Gastroesophageal sphincter (tissue), 4 donors: ENCODE results near the gene SDK2. TPM values are rescaled to one million over a fixed set of nuclear protein-coding genes. Genes with fewer than 3 reads are reported as not detected.

Experiments
- ATAC-seq: fragments of 150-250 bp; one replicate; pipeline ENCODE4 v1.9.1; 2016; ENCODE audit warnings: mild to moderate bottlenecking, moderate library complexity
- H3K27ac ChIP-seq, 4 donors: fragments of 200-600 bp; sonication (generic) in 3 of 4; 1 replicate in 3 of 4; 2 replicates in 1 of 4; pipeline ENCODE4 v1.5.1; 2016 to 2019
- H3K27me3 ChIP-seq: fragments of 200-600 bp; sonication (generic); one replicate; pipeline ENCODE4 v1.5.1; 2019
- H3K36me3 ChIP-seq, 2 donors: fragments of 200-600 bp; sonication (generic); one replicate each; pipeline ENCODE4 v1.5.1; 2019; ENCODE audit warnings: control low read depth in 1 of 2
- H3K4me1 ChIP-seq, 3 donors: fragments of 200-600 bp; sonication (generic); 1 replicate in 2 of 3; 2 replicates in 1 of 3; pipeline ENCODE4 v1.5.1; 2016 to 2019; ENCODE audit warnings: control low read depth in 2 of 3
- H3K4me3 ChIP-seq, 2 donors: fragments of 200-600 bp; sonication (generic); one replicate each; pipeline ENCODE4 v1.5.1; 2019; ENCODE audit warnings: mild to moderate bottlenecking in 1 of 2, moderate library complexity in 1 of 2
- H3K9me3 ChIP-seq, 3 donors: fragments of 200-600 bp; sonication (generic); one replicate each; pipeline ENCODE4 v1.5.1; 2017 to 2019; ENCODE audit warnings: control low read depth in 2 of 3
- EP300 ChIP-seq: sonication (generic); formaldehyde crosslinking; IDR thresholded peaks from one replicate; pipeline ENCODE4 v1.6.1; 2017; ENCODE audit warnings: antibody characterized with exemption, mild to moderate bottlenecking
- POLR2A ChIP-seq, 2 donors: fragments of 450-650 bp; IDR thresholded peaks; one replicate each; pipeline ENCODE4 v1.6.1; 2017; ENCODE audit warnings: antibody characterized with exemption in 2 of 2, mild to moderate bottlenecking in 2 of 2, moderate library complexity in 1 of 2
- POLR2AphosphoS5 ChIP-seq: sonication (generic); formaldehyde crosslinking; IDR thresholded peaks from one replicate; pipeline ENCODE4 v1.6.1; 2017; ENCODE audit warnings: antibody characterized with exemption
- WGBS, 2 donors: methylation state at CpG; one replicate each; pipeline ENCODE4 v1.1.5; 2018; ENCODE audit warnings: low coverage in 1 of 2; 5-methylcytosine and 5-hydroxymethylcytosine counted together
- total RNA-seq, 4 donors: library from RNA; depleted of rRNA; stranded (reverse); fragments of >200 nt; gene quantifications; one replicate each; pipeline ENCODE4 v1.1.0, GENCODE V29; 2016
- TF ChIP-seq, protein P1 (sequence below), 4 experiments: fragments of 200-600 bp in 2 of 4; fragments of 450-650 bp in 2 of 4; sonication (generic) in 1 of 4; IDR thresholded peaks; one replicate each; pipeline ENCODE4 v1.5.1; 2017 to 2019; ENCODE audit warnings: antibody characterized with exemption in 4 of 4, mild to moderate bottlenecking in 2 of 4, moderate library complexity in 2 of 4

The SDK2 gene
- total RNA-seq, 4 donors from 2014 or later, result 0.31 to 2.0 (median 0.78) TPM

- TF ChIP-seq, protein P1, sequence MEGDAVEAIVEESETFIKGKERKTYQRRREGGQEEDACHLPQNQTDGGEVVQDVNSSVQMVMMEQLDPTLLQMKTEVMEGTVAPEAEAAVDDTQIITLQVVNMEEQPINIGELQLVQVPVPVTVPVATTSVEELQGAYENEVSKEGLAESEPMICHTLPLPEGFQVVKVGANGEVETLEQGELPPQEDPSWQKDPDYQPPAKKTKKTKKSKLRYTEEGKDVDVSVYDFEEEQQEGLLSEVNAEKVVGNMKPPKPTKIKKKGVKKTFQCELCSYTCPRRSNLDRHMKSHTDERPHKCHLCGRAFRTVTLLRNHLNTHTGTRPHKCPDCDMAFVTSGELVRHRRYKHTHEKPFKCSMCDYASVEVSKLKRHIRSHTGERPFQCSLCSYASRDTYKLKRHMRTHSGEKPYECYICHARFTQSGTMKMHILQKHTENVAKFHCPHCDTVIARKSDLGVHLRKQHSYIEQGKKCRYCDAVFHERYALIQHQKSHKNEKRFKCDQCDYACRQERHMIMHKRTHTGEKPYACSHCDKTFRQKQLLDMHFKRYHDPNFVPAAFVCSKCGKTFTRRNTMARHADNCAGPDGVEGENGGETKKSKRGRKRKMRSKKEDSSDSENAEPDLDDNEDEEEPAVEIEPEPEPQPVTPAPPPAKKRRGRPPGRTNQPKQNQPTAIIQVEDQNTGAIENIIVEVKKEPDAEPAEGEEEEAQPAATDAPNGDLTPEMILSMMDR (IDR thresholded peaks at IDR 0.05), result no peak
- no peak for TF ChIP-seq POLR2A (IDR thresholded peaks at IDR 0.05)
- TF ChIP-seq EP300, result no peak
- TF ChIP-seq POLR2AphosphoS5, result no peak
- no peak for ATAC-seq
- 90 to 91% methylated on average over 5 to 8 of the region's 13 CpGs for WGBS, 2 donors
These were observed 129.9 kb downstream of the SDK2 start for GRCh38 chr17:73514146-73514863.

DNA sequence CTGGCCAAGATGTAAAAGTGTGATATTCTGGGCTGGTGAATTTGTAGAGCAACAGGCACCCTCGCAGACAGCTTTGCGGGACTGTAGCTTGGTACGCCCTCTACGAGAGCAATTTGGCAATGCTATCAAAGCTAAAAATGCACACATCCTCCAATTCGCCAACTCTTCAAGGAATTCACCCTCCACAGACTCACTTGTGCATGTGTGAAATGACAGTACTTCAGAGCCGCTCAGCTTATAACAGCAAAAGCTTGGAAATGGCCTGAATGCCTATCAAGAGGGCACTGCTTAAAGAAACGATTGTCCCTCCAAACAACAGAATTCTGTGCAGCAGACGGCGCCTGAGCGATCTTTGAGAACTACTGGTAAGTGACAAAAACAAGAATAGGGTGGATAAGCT, 130.8 kb downstream of the SDK2 start:
- no peaks in the 10 kb centered on the region for H3K4me1 ChIP-seq
- TF ChIP-seq, protein P1 (IDR thresholded peaks at IDR 0.05), result no peak
- no peak for TF ChIP-seq POLR2A (IDR thresholded peaks at IDR 0.05)
- TF ChIP-seq POLR2AphosphoS5, result no peak
- no peak for TF ChIP-seq EP300
- H3K9me3 ChIP-seq, result no peaks in the 10 kb centered on the region
- H3K27me3 ChIP-seq, result peaks cover 16% of the 10 kb centered on the region
- ATAC-seq, result no peak
- WGBS, 2 donors, result 87 to 88% methylated on average over 7 to 9 of the region's 10 CpGs
- no peak overlapping the region for H3K27ac ChIP-seq
- no peaks in the 10 kb centered on the region for H3K36me3 ChIP-seq
- no peak overlapping the region for H3K4me3 ChIP-seq

More at GRCh38 chr17:73514146-73514863, 129.9 kb downstream of the SDK2 start:
- Histone ChIP-seq H3K4me1 (no peaks in the 10 kb centered on the region), H3K9me3 (no peaks in the 10 kb centered on the region), H3K36me3 (no peaks in the 10 kb centered on the region), H3K4me3 (no peak overlapping the region), H3K27me3 (peaks cover 11% of the 10 kb centered on the region), H3K27ac (no peak overlapping the region)

DNA sequence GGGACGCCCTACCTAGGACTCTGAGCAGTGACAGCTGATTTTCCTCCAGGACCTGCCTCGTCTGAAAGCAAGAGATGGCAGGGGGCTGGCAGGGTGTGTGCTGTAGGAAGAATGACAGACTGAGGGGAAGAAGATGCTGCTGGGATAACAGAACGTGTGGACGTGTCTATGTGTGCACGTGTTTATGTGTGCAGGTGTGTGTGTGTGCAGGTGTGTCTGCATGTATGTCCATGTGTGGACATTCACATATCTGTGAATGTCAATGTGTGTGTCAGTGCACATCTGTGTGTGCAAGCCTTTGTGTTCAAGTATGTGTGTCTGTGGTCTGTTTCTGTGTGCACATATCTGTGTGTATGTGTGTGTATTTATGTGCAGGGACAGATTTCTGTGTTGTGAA, 132.5 kb downstream of the SDK2 start:
- Histone ChIP-seq H3K4me3 (no peak overlapping the region), H3K27me3 (peaks cover 30% of the 10 kb centered on the region), H3K27ac (no peak overlapping the region), H3K9me3 (no peaks in the 10 kb centered on the region), H3K36me3 (no peaks in the 10 kb centered on the region), H3K4me1 (no peaks in the 10 kb centered on the region)
- ATAC-seq, result no peak
- 46 to 79% methylated on average over 3 to 4 of the region's 5 CpGs for WGBS, 2 donors
- TF ChIP-seq EP300 (no peak), POLR2AphosphoS5 (no peak), POLR2A (IDR thresholded peaks at IDR 0.05) (no peak)
- TF ChIP-seq, protein P1 (IDR thresholded peaks at IDR 0.05), result no peak

- no peaks in the 10 kb centered on the region for H3K36me3 ChIP-seq
- H3K9me3 ChIP-seq, result no peaks in the 10 kb centered on the region
- H3K27me3 ChIP-seq, result peaks cover 34% of the 10 kb centered on the region
- ATAC-seq, result no peak
- no peak overlapping the region for H3K27ac ChIP-seq
- TF ChIP-seq POLR2AphosphoS5 (no peak), POLR2A (IDR thresholded peaks at IDR 0.05) (no peak), EP300 (no peak)
- TF ChIP-seq, protein P1 (IDR thresholded peaks at IDR 0.05), result no peak
- WGBS, 2 donors, result 49 to 55% methylated on average over 10 to 15 of the region's 22 CpGs
- H3K4me1 ChIP-seq, result no peaks in the 10 kb centered on the region
- H3K4me3 ChIP-seq, result no peak overlapping the region
These were observed 133.1 kb downstream of the SDK2 start for GRCh38 chr17:73510981-73511718.
